Measurements from ENCODE around the gene CCDC7. TPM values are rescaled to one million over a fixed set of nuclear protein-coding genes. Genes with fewer than 3 reads are reported as not detected.

CCDC7 gene
- total RNA-seq, 1 experiment from 2014 or later: 6.0 TPM

DNA sequence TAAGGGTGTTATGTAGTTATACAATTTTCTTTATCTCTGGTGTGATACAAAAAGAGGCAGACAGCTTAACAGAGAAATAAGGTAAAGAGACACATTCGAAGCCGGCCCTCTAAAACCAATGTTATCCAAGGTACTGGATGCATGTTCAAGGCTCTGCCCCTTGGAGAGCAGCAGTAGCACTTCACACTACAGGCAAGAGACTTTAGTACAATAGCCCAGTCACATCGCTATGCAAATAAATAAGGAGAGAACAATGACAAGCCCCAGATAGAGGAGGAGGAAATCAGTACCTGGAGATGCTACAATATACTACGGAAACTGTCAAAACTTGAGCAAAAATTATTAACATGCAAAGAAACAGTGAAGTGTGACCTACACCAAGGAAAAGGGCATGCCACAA lies 401.0 kb downstream of the CCDC7 start:
- TF ChIP-seq, protein P1, sequence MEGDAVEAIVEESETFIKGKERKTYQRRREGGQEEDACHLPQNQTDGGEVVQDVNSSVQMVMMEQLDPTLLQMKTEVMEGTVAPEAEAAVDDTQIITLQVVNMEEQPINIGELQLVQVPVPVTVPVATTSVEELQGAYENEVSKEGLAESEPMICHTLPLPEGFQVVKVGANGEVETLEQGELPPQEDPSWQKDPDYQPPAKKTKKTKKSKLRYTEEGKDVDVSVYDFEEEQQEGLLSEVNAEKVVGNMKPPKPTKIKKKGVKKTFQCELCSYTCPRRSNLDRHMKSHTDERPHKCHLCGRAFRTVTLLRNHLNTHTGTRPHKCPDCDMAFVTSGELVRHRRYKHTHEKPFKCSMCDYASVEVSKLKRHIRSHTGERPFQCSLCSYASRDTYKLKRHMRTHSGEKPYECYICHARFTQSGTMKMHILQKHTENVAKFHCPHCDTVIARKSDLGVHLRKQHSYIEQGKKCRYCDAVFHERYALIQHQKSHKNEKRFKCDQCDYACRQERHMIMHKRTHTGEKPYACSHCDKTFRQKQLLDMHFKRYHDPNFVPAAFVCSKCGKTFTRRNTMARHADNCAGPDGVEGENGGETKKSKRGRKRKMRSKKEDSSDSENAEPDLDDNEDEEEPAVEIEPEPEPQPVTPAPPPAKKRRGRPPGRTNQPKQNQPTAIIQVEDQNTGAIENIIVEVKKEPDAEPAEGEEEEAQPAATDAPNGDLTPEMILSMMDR (IDR thresholded peaks at IDR 0.05): no peak
- TF ChIP-seq TCF7L2 (IDR thresholded peaks at IDR 0.05; ENCODE audit: low read depth, low read length) (no peak), SIN3A (IDR thresholded peaks at IDR 0.05; ENCODE audit: borderline replicate concordance, insufficient read depth, low read depth, low read length) (no peak), POLR2AphosphoS5 (IDR thresholded peaks at IDR 0.05; ENCODE audit: low read depth, low read length) (no peak)
- TF ChIP-seq, protein P2, sequence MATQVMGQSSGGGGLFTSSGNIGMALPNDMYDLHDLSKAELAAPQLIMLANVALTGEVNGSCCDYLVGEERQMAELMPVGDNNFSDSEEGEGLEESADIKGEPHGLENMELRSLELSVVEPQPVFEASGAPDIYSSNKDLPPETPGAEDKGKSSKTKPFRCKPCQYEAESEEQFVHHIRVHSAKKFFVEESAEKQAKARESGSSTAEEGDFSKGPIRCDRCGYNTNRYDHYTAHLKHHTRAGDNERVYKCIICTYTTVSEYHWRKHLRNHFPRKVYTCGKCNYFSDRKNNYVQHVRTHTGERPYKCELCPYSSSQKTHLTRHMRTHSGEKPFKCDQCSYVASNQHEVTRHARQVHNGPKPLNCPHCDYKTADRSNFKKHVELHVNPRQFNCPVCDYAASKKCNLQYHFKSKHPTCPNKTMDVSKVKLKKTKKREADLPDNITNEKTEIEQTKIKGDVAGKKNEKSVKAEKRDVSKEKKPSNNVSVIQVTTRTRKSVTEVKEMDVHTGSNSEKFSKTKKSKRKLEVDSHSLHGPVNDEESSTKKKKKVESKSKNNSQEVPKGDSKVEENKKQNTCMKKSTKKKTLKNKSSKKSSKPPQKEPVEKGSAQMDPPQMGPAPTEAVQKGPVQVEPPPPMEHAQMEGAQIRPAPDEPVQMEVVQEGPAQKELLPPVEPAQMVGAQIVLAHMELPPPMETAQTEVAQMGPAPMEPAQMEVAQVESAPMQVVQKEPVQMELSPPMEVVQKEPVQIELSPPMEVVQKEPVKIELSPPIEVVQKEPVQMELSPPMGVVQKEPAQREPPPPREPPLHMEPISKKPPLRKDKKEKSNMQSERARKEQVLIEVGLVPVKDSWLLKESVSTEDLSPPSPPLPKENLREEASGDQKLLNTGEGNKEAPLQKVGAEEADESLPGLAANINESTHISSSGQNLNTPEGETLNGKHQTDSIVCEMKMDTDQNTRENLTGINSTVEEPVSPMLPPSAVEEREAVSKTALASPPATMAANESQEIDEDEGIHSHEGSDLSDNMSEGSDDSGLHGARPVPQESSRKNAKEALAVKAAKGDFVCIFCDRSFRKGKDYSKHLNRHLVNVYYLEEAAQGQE (IDR thresholded peaks at IDR 0.05; ENCODE audit: insufficient read depth in 1 of 2, low read depth in 2 of 2, low read length in 1 of 2): no peak
- Histone ChIP-seq H3K4me1 (ENCODE audit: control insufficient read depth, insufficient read depth, low read length) (0 out of 2 replicates have a peak, but pooled peaks cover 2% of the 10 kb centered on the region), H3K27ac (ENCODE audit: low read length) (no peak overlapping the region), H3K27me3 (ENCODE audit: control insufficient read depth, insufficient read depth, low read length) (no peaks in the 10 kb centered on the region), H3K4me3 (ENCODE audit: low read depth in 2 of 2, low read length in 2 of 2) (no peak overlapping the region), H3K9me3 (ENCODE audit: control insufficient read depth, insufficient read depth, low read depth, low read length) (no peaks in the 10 kb centered on the region), H3K36me3 (ENCODE audit: control insufficient read depth, insufficient read depth, low read length) (no peaks in the 10 kb centered on the region)
- DNase-seq (ENCODE audit: low read depth, low spot score): no peak
- in situ Hi-C loops (cut with HindIII; ENCODE audit: low pct_unique_long_range_greater_than_20kb, low sequenced_read_pairs) (no loop called here), intact Hi-C loops (cut with micrococcal nuclease; ENCODE audit: unreplicated experiment) (no loop called here)
- no TSS peak for BruUV-seq (replicated peaks)
- ChIA-PET CTCF (no interaction called here), POLR2A (no interaction called here)
- ATAC-seq: no peak

DNA sequence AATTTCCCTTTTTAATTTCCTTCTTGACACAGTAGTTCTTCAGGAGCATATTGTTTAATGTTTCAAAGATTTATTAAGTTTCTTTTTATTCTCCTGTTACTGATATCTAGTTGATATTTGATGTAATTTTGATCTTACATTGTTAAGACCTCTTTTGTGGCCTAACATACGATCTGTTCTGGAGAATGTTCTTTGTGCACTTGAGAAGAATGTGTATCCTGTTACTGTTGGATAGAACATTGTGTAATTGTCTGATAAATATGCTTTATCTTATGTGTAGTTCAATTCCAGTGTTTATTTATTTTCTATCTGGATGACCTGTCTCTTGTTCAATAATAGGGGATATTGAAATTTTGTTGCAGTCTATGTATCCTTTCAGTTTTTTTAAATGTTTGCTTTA lies 405.4 kb downstream of the CCDC7 start:
- Histone ChIP-seq H3K9me3 (ENCODE audit: control insufficient read depth, insufficient read depth, low read depth, low read length) (no peaks in the 10 kb centered on the region), H3K4me1 (ENCODE audit: control insufficient read depth, insufficient read depth, low read length) (0 out of 2 replicates have a peak, but pooled peaks cover 2% of the 10 kb centered on the region), H3K27ac (ENCODE audit: low read length) (no peak overlapping the region), H3K27me3 (ENCODE audit: control insufficient read depth, insufficient read depth, low read length) (no peaks in the 10 kb centered on the region), H3K4me3 (ENCODE audit: low read depth in 2 of 2, low read length in 2 of 2) (no peak overlapping the region), H3K36me3 (ENCODE audit: control insufficient read depth, insufficient read depth, low read length) (no peaks in the 10 kb centered on the region)
- POLR2A ChIA-PET: no interaction called here
- ATAC-seq: no peak
- TF ChIP-seq TCF7L2 (IDR thresholded peaks at IDR 0.05; ENCODE audit: low read depth, low read length): no peak
- TF ChIP-seq SIN3A (IDR thresholded peaks at IDR 0.05; ENCODE audit: borderline replicate concordance, insufficient read depth, low read depth, low read length): no peak
- TF ChIP-seq, protein P1 (IDR thresholded peaks at IDR 0.05): no peak
- TF ChIP-seq, protein P2 (IDR thresholded peaks at IDR 0.05; ENCODE audit: insufficient read depth in 1 of 2, low read depth in 2 of 2, low read length in 1 of 2): no peak
- TF ChIP-seq POLR2AphosphoS5 (IDR thresholded peaks at IDR 0.05; ENCODE audit: low read depth, low read length): no peak
- CTCF ChIA-PET: no interaction called here
- BruUV-seq (replicated peaks): no TSS peak
- in situ Hi-C loops (cut with HindIII; ENCODE audit: low pct_unique_long_range_greater_than_20kb, low sequenced_read_pairs): no loop called here
- DNase-seq (ENCODE audit: low read depth, low spot score): no peak
- intact Hi-C loops (cut with micrococcal nuclease; ENCODE audit: unreplicated experiment): no loop called here
